NCI-H1105 (cell line): ENCODE measurements around the gene RTN1.

Source experiments
- DNase-seq: peaks from one replicate; lab custom pipeline; 2025; lab: John Stamatoyannopoulos, UW

The RTN1 gene

DNA sequence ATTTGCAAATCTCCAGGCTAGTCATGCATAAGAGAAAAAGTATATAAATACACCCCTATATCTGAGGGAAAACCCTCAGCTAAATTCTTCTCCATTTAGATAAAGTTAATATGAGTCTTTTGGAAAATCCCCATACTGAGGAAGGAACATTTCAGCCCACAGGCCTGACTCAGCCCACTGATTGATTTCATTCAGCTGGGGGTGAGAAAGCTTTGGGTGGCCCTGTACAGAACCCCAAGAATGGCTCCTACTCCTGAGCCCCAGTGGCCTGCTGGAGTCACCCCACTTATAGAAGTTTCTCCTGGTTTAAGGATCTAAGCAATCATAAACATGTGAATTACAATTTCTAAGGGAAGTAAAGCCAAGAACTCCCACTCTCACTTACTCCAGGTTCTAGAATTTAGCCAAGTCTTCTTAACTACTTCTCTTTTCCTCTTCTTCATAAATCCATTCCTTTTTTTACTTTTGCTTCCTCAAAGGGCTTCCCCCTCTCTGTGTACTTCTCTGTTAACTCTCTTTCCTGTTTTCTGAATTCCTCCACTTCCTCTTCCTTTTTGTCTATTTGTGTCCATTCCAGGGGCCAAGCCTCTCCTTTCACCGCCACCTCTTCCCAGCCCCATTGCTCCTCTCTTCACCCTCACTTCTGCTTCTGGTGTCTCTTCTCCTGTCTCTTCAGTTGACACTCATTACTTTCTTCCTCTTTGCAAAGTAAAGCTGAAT lies 21.0 kb downstream of the RTN1 start:
- DNase-seq, result no peak

GRCh38 chr14:59848671-59849070 lies 21.9 kb downstream of the RTN1 start:
- DNase-seq, result no peak

- DNase-seq, result no peak
Measured at GRCh38 chr14:59847711-59848110, 22.9 kb downstream of the RTN1 start.

GRCh38 chr14:59846595-59846994 lies 24.0 kb downstream of the RTN1 start:
- no peak for DNase-seq

DNA sequence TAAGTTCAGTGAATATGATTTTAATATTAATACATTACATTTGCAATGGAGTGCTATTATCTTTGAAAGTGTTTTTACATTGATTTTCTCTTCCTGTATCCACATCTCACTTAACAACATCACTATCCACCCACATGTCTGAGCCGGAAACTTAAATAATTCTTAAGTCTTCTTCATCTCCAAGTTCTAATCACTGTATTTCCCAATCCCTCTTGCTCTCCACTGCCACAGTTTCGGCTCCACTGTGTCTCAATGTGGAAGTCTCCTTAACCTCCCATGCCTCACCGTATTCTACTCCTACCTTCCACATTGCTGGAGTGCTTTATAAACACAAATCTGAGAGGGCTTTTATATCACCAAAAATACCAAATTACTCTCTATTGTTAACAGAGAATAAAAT lies 25.3 kb downstream of the RTN1 start:
- DNase-seq, result no peak

- no peak for DNase-seq
Measured at GRCh38 chr14:59844186-59844812, 26.3 kb downstream of the RTN1 start.

DNA sequence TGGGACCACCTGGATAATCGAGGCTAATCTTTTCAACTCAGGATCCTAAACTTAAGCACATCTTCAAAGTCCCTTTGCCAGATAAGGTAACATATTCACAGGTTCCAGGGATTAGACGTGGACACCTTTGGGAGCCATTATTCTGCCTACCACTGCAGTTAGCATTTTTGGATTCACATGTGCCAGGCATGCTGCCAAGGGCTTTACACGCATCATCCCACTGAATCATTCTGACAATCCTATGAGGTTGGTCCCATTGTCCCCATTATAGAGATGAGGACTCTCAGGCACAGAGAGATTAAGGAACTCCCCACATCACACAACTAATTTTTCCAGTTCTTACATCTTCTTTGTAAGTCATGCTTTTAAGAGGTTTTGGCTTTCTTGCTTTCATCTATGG lies 34.5 kb downstream of the RTN1 start:
- no peak for DNase-seq

- no peak for DNase-seq
Measured at GRCh38 chr14:59832653-59833294, 37.8 kb downstream of the RTN1 start.

- DNase-seq, result no peak
Measured at GRCh38 chr14:59831121-59831730, 39.4 kb downstream of the RTN1 start.

GRCh38 chr14:59830338-59830734 lies 40.2 kb downstream of the RTN1 start:
- DNase-seq, result no peak

DNA sequence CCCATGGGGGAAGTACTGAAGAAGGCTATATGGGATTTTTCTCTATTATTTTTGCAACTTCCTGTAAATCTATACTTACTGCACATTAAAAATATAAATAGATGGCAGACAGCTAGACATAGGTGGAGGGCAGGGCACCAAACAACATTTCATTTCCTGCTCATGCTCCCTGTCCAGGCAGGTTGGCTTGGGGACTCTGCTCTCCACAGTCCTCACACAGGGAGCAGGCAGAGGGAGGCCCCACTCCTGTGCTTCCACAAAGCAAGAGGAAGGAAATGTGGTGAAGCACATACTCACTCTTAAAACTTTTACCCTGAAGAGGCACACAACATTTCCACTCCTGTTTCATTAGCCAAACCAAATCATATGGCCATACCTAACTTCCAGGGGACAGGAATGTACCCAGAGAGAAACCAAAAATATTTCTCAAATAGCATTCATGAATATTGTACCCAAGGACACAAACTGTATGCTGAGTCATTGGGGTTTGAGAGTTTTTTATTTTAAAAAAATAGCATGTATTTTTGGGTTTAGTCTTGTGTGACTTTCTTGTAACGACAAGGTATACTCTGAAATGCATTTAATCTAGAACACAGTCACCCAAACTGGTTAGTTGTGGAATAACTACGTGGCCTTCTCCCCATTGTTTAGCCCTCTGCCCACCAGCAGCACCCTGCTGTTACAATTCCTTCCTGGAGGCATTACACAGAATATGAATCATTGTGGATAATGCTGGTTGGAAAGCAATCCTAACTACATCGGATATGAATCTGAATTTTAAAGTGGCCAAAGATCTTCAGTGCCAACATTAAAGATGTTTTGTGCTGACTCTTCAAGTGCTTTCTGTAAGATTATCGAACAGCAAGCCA lies 40.9 kb downstream of the RTN1 start:
- DNase-seq, result no peak

- no peak for DNase-seq
Measured at GRCh38 chr14:59828276-59828675, 42.3 kb downstream of the RTN1 start.

- no peak for DNase-seq
Measured at GRCh38 chr14:59827401-59827800, 43.2 kb downstream of the RTN1 start.

DNA sequence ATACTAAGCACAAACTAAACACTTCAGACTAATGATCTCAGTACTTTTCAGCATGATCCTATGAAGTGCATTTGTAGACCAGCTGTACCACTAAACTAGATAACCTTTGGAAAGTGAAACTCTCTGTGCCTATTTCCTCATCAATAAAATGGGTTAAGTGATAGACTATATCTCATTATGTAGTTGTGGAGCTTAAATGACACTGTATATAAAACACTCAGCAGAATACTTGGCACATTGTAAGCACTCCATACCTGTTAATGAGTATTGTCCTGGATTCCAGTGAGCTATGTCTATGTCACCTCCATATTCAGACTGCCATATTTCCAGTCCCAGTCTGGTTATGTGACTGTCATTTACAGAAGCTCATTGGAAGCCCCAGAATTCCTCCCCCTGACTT lies 44.4 kb downstream of the RTN1 start:
- DNase-seq, result no peak

DNA sequence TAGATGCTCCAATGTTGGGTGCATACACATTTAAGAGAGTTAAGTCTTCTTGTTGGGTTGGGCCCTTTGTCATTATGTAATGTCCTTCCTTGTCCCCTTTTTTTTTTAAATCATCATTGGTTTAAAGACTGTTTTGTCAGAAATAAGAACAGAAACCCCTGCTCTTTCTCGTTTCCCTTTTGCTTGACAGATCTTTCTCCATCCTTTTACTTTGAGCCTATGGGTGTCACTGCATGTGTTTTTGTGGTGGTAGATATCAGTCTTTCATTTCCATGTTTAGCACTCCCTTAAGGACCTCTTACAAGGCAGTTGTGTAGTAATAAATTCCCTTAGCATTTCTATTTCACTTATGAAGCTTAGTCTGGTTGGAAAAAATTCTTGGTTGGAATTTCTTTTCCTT lies 47.4 kb downstream of the RTN1 start:
- no peak for DNase-seq

DNA sequence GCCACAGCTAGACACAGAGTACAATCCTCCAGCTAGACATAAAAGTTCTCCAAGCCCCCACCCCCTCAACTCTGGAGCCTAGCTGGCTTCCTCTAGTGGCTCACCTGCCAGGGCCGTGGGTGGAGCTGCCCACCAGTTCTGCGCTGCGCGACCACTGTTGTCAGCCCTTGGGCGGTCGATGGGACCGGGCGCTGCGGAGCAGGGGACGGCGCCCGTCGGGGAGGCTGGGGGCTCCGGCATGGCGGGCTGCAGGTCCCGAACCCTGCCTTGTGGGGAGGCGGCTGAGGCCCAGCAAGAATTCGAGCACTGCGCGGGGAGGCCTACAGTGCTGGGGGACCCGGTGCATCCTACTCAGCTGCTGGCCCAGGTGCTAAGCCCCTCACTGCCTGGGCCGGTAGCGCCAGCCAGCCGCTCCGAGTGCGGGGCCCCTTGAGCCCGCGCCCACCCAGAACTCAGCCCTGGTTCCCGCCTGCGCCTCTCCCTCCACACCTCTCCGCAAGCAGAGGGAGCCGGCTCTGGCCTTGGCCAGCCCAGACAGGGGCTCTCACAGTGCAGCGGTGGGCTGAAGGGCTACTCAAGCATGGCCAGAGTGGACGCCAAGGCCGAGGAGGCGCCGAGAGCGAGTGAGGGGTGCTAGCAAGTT lies 51.0 kb downstream of the RTN1 start:
- DNase-seq, result no peak

- DNase-seq, result no peak
Measured at GRCh38 chr14:59816941-59817340, 53.6 kb downstream of the RTN1 start.

- DNase-seq, result no peak
Measured at GRCh38 chr14:59814988-59815387, 55.6 kb downstream of the RTN1 start.

- no peak for DNase-seq
Measured at GRCh38 chr14:59811815-59812214, 58.8 kb downstream of the RTN1 start.

DNA sequence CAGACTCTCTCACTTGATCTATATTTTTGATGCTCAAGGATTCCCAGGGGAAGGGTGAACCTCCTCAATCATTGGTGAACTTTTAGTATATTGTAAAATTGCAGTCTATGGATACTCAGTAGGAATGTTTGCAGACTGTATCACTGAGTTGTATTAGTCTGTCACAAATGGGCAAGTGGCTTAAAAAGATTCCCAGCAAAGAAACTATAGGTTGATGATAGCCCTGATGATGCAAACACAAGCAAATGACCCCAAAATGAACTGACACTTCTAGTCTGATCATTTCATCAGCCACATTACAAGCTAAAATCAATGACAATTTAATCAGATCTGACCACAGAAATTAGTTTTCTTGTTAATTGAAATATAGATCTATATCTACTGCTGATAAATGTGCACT lies 59.5 kb downstream of the RTN1 start:
- DNase-seq, result no peak

- DNase-seq, result no peak
Measured at GRCh38 chr14:59803052-59803540, 67.5 kb downstream of the RTN1 start.
